Measurements from ENCODE around the gene SLC44A1.

DNA sequence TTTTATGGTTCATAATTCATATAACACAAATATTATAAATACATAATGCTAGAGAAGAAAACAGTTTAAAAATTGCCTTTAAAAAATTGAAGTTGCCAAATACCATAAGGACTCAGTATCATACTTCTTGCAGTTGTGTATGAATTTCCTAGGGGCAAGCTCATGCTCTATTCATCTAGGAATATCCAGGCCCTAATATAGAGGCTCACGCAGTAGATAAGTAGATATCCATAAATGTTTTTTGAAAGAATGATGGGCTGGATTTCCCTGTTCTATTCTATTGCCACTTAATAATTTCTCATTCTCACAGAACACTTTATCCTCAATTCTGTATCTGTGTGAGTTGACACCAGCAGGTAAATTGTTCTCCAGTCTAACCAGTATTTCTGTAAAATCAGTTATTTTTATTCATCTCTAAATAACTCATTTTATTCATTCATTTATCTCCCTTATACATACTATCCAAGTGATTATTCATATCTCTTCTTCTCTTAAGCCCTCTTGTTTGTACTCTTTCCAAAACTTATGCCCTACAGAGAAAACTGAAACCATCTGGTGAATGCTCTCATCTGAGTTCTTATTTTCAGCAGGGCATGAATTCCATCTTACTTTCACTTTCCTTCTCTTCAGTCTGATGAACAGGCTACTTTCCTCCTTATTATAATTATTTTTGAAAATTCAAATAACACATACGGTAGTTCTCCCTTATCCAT is 97.1 kb downstream of the SLC44A1 start:
- TF ChIP-seq NFRKB (IDR thresholded peaks at IDR 0.05) (no peak), FOXA1 (IDR thresholded peaks at IDR 0.05) (no peak), TARDBP (IDR thresholded peaks at IDR 0.05) (no peak), SP1 (IDR thresholded peaks at IDR 0.05) (no peak), BHLHE40 (IDR thresholded peaks at IDR 0.05; ENCODE audit: borderline replicate concordance) (no peak), ZNF384 (IDR thresholded peaks at IDR 0.05) (no peak), HDGF (IDR thresholded peaks at IDR 0.05; ENCODE audit: borderline replicate concordance) (no peak)
